Epithelial cell of esophagus (primary cell): ENCODE results near the gene CLDN22.
A peak's percentile ranks its signal among the peaks of the same experiment; 100 is the strongest.
"Not testable (repeated sequence)": the region's sequence is repeated elsewhere in the genome, so short reads cannot be mapped to it uniquely, and the experiment has no call there.

Experiments
- DNase-seq: peaks from one replicate; pipeline ENCODE4 v3.0.0; 2010; ENCODE audit warnings: low read depth
- H3K4me3 ChIP-seq: 2 replicates; pipeline ENCODE4 v1.5.1; 2011; ENCODE audit warnings: mild to moderate bottlenecking, low read length, control low read depth
- TF ChIP-seq, protein P1 (sequence below): IDR thresholded peaks from 2 replicates; pipeline ENCODE4 v1.5.1; 2011; ENCODE audit warnings: low read depth, mild to moderate bottlenecking, low read length, control low read depth, inconsistent platforms; ENCODE audit not compliant: insufficient read depth; ENCODE audit errors: missing control alignments

Gene CLDN22

GRCh38 chr4:183329954-183330742 is 10.1 kb upstream of the CLDN22 start:
- H3K4me3 ChIP-seq: no peak overlapping the region
- DNase-seq: no peak
- TF ChIP-seq, protein P1, sequence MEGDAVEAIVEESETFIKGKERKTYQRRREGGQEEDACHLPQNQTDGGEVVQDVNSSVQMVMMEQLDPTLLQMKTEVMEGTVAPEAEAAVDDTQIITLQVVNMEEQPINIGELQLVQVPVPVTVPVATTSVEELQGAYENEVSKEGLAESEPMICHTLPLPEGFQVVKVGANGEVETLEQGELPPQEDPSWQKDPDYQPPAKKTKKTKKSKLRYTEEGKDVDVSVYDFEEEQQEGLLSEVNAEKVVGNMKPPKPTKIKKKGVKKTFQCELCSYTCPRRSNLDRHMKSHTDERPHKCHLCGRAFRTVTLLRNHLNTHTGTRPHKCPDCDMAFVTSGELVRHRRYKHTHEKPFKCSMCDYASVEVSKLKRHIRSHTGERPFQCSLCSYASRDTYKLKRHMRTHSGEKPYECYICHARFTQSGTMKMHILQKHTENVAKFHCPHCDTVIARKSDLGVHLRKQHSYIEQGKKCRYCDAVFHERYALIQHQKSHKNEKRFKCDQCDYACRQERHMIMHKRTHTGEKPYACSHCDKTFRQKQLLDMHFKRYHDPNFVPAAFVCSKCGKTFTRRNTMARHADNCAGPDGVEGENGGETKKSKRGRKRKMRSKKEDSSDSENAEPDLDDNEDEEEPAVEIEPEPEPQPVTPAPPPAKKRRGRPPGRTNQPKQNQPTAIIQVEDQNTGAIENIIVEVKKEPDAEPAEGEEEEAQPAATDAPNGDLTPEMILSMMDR: no peak

DNA sequence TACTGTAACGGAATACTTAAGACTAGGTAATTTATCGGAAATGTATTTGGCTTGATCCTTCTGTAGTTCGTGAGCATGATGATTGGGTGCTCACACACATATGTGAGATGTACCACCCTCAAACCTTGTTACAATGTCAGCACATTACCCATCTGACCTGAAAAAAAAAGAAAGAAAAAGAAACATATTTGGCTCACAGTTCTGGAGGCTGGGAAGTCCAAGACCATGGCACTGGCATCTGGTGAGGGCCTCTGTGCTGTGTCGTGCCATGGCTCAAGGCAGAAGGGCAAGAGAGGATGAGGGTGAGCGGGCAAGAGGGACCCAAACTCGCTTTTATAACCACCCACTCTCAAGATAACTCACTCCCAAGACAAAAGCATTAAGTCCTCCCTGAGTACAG is 9.2 kb upstream of the CLDN22 start:
- no peak overlapping the region for H3K4me3 ChIP-seq
- TF ChIP-seq, protein P1: no peak
- DNase-seq: no peak

- DNase-seq: no peak
- H3K4me3 ChIP-seq: no peak overlapping the region
- TF ChIP-seq, protein P1: no peak
Measured at GRCh38 chr4:183328832-183329231, 8.8 kb upstream of the CLDN22 start.

- DNase-seq: no peak
- TF ChIP-seq, protein P1: no peak
- H3K4me3 ChIP-seq: no peak overlapping the region
Measured at GRCh38 chr4:183327827-183328226, 7.8 kb upstream of the CLDN22 start.

GRCh38 chr4:183326853-183327252 is 6.8 kb upstream of the CLDN22 start:
- TF ChIP-seq, protein P1: no peak
- DNase-seq: peak; percentile 19
- no peak overlapping the region for H3K4me3 ChIP-seq

- H3K4me3 ChIP-seq, DNase-seq: not testable (repeated sequence)
Measured at GRCh38 chr4:183326387-183326786, 6.3 kb upstream of the CLDN22 start.

DNA sequence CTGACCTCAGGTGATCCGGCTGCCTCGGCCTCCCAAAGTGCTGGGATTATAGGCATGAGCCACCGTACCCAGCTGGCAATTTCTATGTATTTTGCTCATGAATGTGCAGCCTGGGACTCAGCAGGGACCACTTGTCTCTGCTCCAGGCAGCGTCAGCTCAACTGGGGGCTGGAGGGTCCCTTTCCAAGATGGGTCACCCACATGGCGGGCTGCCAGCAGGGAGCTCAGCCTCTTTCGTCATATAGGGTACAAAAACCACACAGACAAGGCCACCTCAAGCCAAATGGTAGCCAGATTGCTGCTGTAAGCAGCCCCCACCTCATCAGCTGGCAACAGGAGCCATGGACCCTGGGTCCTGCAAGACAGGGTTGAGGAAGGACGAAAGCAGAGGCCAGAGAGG is 4.5 kb upstream of the CLDN22 start:
- TF ChIP-seq, protein P1: no peak
- DNase-seq: no peak
- H3K4me3 ChIP-seq: no peak overlapping the region

- not testable (repeated sequence) for DNase-seq, H3K4me3 ChIP-seq
Measured at GRCh38 chr4:183324056-183324455, 4.0 kb upstream of the CLDN22 start.
